ENCODE measurements around the gene ARID1B.

Gene ARID1B

GRCh38 chr6:156852147-156852857 is 75.1 kb downstream of the ARID1B start:
- no peak for DNase-seq (ENCODE audit: low spot score)

- DNase-seq (ENCODE audit: low spot score): no peak
These were observed 75.7 kb downstream of the ARID1B start for GRCh38 chr6:156852858-156853216.

GRCh38 chr6:156853733-156854132 is 76.6 kb downstream of the ARID1B start:
- DNase-seq (ENCODE audit: low spot score): no peak

- no peak for DNase-seq (ENCODE audit: low spot score)
These were observed 77.4 kb downstream of the ARID1B start for GRCh38 chr6:156854466-156855161.

- DNase-seq (ENCODE audit: low spot score): no peak
These were observed 80.4 kb downstream of the ARID1B start for GRCh38 chr6:156857573-156857972.

- no peak for DNase-seq (ENCODE audit: low spot score)
These were observed 82.5 kb downstream of the ARID1B start for GRCh38 chr6:156859686-156860085.

GRCh38 chr6:156862711-156863110 is 85.5 kb downstream of the ARID1B start:
- DNase-seq (ENCODE audit: low spot score): no peak

- no peak for DNase-seq (ENCODE audit: low spot score)
These were observed 86.3 kb downstream of the ARID1B start for GRCh38 chr6:156863504-156863903.

- DNase-seq (ENCODE audit: low spot score): no peak
These were observed 87.4 kb downstream of the ARID1B start for GRCh38 chr6:156864557-156864956.

GRCh38 chr6:156865019-156865629 is 87.9 kb downstream of the ARID1B start:
- DNase-seq (ENCODE audit: low spot score): no peak

GRCh38 chr6:156866220-156867015 is 89.2 kb downstream of the ARID1B start:
- DNase-seq (ENCODE audit: low spot score): no peak

GRCh38 chr6:156867121-156867520 is 89.9 kb downstream of the ARID1B start:
- no peak for DNase-seq (ENCODE audit: low spot score)

- no peak for DNase-seq (ENCODE audit: low spot score)
These were observed 91.2 kb downstream of the ARID1B start for GRCh38 chr6:156868385-156868784.

GRCh38 chr6:156869980-156870398 is 92.8 kb downstream of the ARID1B start:
- DNase-seq (ENCODE audit: low spot score): no peak

GRCh38 chr6:156870924-156871539 is 93.9 kb downstream of the ARID1B start:
- DNase-seq (ENCODE audit: low spot score): no peak

GRCh38 chr6:156872903-156873302 is 95.7 kb downstream of the ARID1B start:
- DNase-seq (ENCODE audit: low spot score): no peak

GRCh38 chr6:156873654-156874380 is 96.6 kb downstream of the ARID1B start:
- DNase-seq (ENCODE audit: low spot score): no peak

GRCh38 chr6:156875062-156875461 is 97.9 kb downstream of the ARID1B start:
- DNase-seq (ENCODE audit: low spot score): no peak

GRCh38 chr6:156876302-156876701 is 99.1 kb downstream of the ARID1B start:
- no peak for DNase-seq (ENCODE audit: low spot score)

GRCh38 chr6:156877126-156877863 is 100.1 kb downstream of the ARID1B start:
- no peak for DNase-seq (ENCODE audit: low spot score)

- DNase-seq (ENCODE audit: low spot score): no peak
These were observed 101.5 kb downstream of the ARID1B start for GRCh38 chr6:156878681-156879080.
